Memory B cell (primary cell): ENCODE results near the gene DPP7.

Experiments used
- ATAC-seq: fragments of 150-1000 bp; cut with Tn5 transposase; 2 replicates; pipeline ENCODE4 v1.10.0; 2021; ENCODE audit warnings: low read depth, mild to moderate bottlenecking, moderate library complexity
- DNase-seq, 2 donors: peaks; one replicate each; pipeline ENCODE4 v3.0.0; 2022; ENCODE audit warnings: low spot score in 2 of 2
- H3K27ac Mint-ChIP-seq: one replicate; pipeline ENCODE4 v1.8.0; 2022; ENCODE audit warnings: mild to moderate bottlenecking, moderate library complexity, mixed read lengths
- H3K27me3 Mint-ChIP-seq: one replicate; pipeline ENCODE4 v1.8.0; 2022; ENCODE audit warnings: mixed read lengths
- H3K36me3 Mint-ChIP-seq: one replicate; pipeline ENCODE4 v1.8.0; 2022; ENCODE audit warnings: mild to moderate bottlenecking, mixed read lengths
- H3K4me1 Mint-ChIP-seq: one replicate; pipeline ENCODE4 v1.8.0; 2022; ENCODE audit warnings: mixed read lengths
- H3K4me3 Mint-ChIP-seq: one replicate; pipeline ENCODE4 v1.8.0; 2022; ENCODE audit warnings: mild to moderate bottlenecking, moderate library complexity, mixed read lengths
- H3K9me3 Mint-ChIP-seq: one replicate; pipeline ENCODE4 v1.8.0; 2022; ENCODE audit warnings: mixed read lengths

The DPP7 gene

GRCh38 chr9:137114613-137115393 lies at the start of gene DPP7:
DPP7 (minus strand) TSS chr9:137114733; CDS start chr9:137114713, 20 bp downstream.
- Mint-ChIP-seq H3K9me3 (no peaks in the 10 kb centered on the region), H3K36me3 (peaks cover 3% of the 10 kb centered on the region), H3K27me3 (no peaks in the 10 kb centered on the region), H3K27ac (peak within 1 kb of the TSS; percentile 31), H3K4me1 (peaks cover 16% of the 10 kb centered on the region), H3K4me3 (peak within 1 kb of the TSS; percentile 82)
- DNase-seq (peak; percentile 77 to 85), ATAC-seq (peak; percentile 91)

- ATAC-seq: no peak
- peaks cover 8% of the 10 kb centered on the region for H3K4me1 Mint-ChIP-seq
- no peak for DNase-seq
- no peak overlapping the region for H3K27ac Mint-ChIP-seq
- H3K36me3 Mint-ChIP-seq: no peaks in the 10 kb centered on the region
- no peak overlapping the region for H3K4me3 Mint-ChIP-seq
- no peaks in the 10 kb centered on the region for H3K9me3 Mint-ChIP-seq
- peaks cover 32% of the 10 kb centered on the region for H3K27me3 Mint-ChIP-seq
Measured at GRCh38 chr9:137163805-137164204, 49.3 kb upstream of the DPP7 start.

GRCh38 chr9:137163365-137163715 lies 48.8 kb upstream of the DPP7 start:
- H3K27ac Mint-ChIP-seq: no peak overlapping the region
- no peak for DNase-seq
- H3K36me3 Mint-ChIP-seq: no peaks in the 10 kb centered on the region
- peak overlapping the region; percentile 57 for H3K4me3 Mint-ChIP-seq
- H3K9me3 Mint-ChIP-seq: no peaks in the 10 kb centered on the region
- ATAC-seq: no peak
- H3K4me1 Mint-ChIP-seq: peaks cover 7% of the 10 kb centered on the region
- H3K27me3 Mint-ChIP-seq: peaks cover 30% of the 10 kb centered on the region

GRCh38 chr9:137162505-137163364 lies 48.2 kb upstream of the DPP7 start:
- no peaks in the 10 kb centered on the region for H3K36me3 Mint-ChIP-seq
- DNase-seq: no peak
- peak; percentile 49 for ATAC-seq
- peaks cover 34% of the 10 kb centered on the region for H3K27me3 Mint-ChIP-seq
- no peaks in the 10 kb centered on the region for H3K9me3 Mint-ChIP-seq
- H3K4me3 Mint-ChIP-seq: peak overlapping the region; percentile 40
- H3K4me1 Mint-ChIP-seq: peaks cover 11% of the 10 kb centered on the region
- H3K27ac Mint-ChIP-seq: no peak overlapping the region

GRCh38 chr9:137161558-137162486 lies 47.3 kb upstream of the DPP7 start:
- DNase-seq (no peak), ATAC-seq (no peak)
- peaks cover 37% of the 10 kb centered on the region for H3K27me3 Mint-ChIP-seq
- no peak overlapping the region for H3K27ac Mint-ChIP-seq
- no peak overlapping the region for H3K4me3 Mint-ChIP-seq
- no peaks in the 10 kb centered on the region for H3K36me3 Mint-ChIP-seq
- H3K9me3 Mint-ChIP-seq: no peaks in the 10 kb centered on the region
- peaks cover 11% of the 10 kb centered on the region for H3K4me1 Mint-ChIP-seq

- H3K4me3 Mint-ChIP-seq: no peak overlapping the region
- peaks cover 33% of the 10 kb centered on the region for H3K27me3 Mint-ChIP-seq
- DNase-seq: no peak
- H3K27ac Mint-ChIP-seq: no peak overlapping the region
- H3K36me3 Mint-ChIP-seq: no peaks in the 10 kb centered on the region
- no peak for ATAC-seq
- H3K4me1 Mint-ChIP-seq: peaks cover 14% of the 10 kb centered on the region
- H3K9me3 Mint-ChIP-seq: no peaks in the 10 kb centered on the region
Measured at GRCh38 chr9:137160716-137161557, 46.4 kb upstream of the DPP7 start.

- H3K4me1 Mint-ChIP-seq: peaks cover 14% of the 10 kb centered on the region
- H3K27me3 Mint-ChIP-seq: peaks cover 29% of the 10 kb centered on the region
- ATAC-seq: no peak
- no peak for DNase-seq
- no peak overlapping the region for H3K27ac Mint-ChIP-seq
- H3K4me3 Mint-ChIP-seq: no peak overlapping the region
- no peaks in the 10 kb centered on the region for H3K36me3 Mint-ChIP-seq
- H3K9me3 Mint-ChIP-seq: no peaks in the 10 kb centered on the region
Measured at GRCh38 chr9:137160054-137160425, 45.5 kb upstream of the DPP7 start.

- Mint-ChIP-seq H3K27me3 (peaks cover 25% of the 10 kb centered on the region), H3K36me3 (no peaks in the 10 kb centered on the region), H3K27ac (no peak overlapping the region), H3K4me1 (peaks cover 14% of the 10 kb centered on the region), H3K4me3 (no peak overlapping the region), H3K9me3 (no peaks in the 10 kb centered on the region)
- DNase-seq (no peak), ATAC-seq (no peak)
Measured at GRCh38 chr9:137159105-137160053, 44.8 kb upstream of the DPP7 start.

- Mint-ChIP-seq H3K4me1 (peaks cover 14% of the 10 kb centered on the region), H3K9me3 (no peaks in the 10 kb centered on the region), H3K36me3 (no peaks in the 10 kb centered on the region), H3K4me3 (no peak overlapping the region), H3K27ac (no peak overlapping the region), H3K27me3 (peaks cover 25% of the 10 kb centered on the region)
- ATAC-seq (no peak), DNase-seq (no peak)
Measured at GRCh38 chr9:137158625-137159024, 44.1 kb upstream of the DPP7 start.

GRCh38 chr9:137157618-137158415 lies 43.3 kb upstream of the DPP7 start:
- Mint-ChIP-seq H3K4me1 (peaks cover 14% of the 10 kb centered on the region), H3K36me3 (no peaks in the 10 kb centered on the region), H3K9me3 (no peaks in the 10 kb centered on the region), H3K27me3 (peaks cover 22% of the 10 kb centered on the region), H3K4me3 (no peak overlapping the region), H3K27ac (peak overlapping the region; percentile 58)
- no peak for ATAC-seq
- DNase-seq: no peak

- peak; percentile 68 for ATAC-seq
- Mint-ChIP-seq H3K27me3 (peaks cover 19% of the 10 kb centered on the region), H3K4me1 (peaks cover 14% of the 10 kb centered on the region), H3K9me3 (no peaks in the 10 kb centered on the region), H3K36me3 (no peaks in the 10 kb centered on the region), H3K27ac (no peak overlapping the region), H3K4me3 (peak overlapping the region; percentile 52)
- DNase-seq: peak; percentile 39 to 54
Measured at GRCh38 chr9:137156567-137157375, 42.2 kb upstream of the DPP7 start.
